NCI-H524 treated with DMSO at 0.1 percent for 48 hours (cell line): ENCODE results near the gene H2BK1.

ENCODE experiments used
- DNase-seq: peaks from one replicate; lab custom pipeline; 2025; lab: John Stamatoyannopoulos, UW

Gene H2BK1

DNA sequence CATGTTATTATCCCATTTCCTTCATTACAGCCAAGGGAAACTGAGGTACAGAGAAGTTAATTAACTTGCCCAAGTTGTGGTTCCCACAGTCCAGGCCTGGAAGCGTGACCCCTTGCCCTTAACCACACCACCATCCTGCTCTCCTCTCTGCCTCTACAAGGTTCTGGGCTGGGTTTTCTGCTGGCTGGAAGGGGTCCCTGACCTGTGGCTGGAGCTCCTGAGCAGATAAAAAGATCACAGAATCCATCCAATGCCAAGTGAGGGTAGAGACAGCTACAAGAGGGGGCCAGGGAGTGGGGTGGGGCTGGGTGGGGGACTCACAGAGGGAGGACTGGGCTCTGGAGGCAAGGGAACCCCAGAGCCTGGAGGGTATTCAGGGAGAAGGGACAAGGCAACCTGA is 33.0 kb downstream of the H2BK1 start:
- no peak for DNase-seq

DNA sequence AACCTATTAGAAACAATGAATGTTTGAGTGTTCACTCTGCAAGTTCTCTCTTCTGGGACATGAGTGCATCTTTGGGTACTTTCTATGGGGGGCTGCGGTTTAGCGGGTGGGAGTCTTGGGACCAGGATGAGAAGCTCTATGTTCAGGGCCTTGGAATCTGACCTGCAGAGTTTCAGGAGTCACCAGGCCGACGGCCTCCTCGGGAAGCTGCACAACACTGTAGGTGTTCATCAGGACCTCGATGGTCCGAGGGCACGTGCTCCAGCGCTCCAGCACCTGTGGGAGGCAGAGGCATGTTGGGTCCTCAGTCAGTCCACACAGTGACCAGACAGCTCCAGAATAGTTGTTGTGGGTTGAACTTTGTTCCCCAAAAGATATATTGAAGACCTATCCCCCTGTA is 33.9 kb downstream of the H2BK1 start:
- DNase-seq: no peak

DNA sequence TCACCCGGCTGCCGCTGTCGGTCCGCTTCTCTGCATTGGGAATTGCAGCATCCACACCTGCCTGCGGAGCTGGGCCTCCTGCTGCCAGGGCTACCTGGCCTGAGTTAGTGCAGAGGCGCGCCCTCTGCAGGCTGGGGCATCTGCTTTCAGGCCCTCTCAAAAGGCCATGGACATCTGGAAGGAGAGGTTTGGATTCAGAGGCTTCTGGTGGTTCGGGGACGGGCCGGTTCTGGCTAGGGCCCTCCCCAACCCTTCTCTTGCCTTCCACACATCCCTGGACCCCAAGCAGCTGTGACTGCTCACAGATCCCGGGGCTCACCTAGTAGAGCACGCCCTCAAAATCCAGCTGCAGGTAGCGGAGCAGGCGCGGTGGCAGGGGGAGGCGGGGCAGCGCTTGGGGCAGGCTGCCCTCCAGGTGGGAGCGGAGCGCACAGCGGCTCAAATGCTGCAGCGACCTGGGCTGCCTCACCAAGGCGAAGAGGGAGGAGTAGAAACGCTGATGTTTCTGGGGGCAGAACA is 34.4 kb downstream of the H2BK1 start:
- DNase-seq: no peak

DNA sequence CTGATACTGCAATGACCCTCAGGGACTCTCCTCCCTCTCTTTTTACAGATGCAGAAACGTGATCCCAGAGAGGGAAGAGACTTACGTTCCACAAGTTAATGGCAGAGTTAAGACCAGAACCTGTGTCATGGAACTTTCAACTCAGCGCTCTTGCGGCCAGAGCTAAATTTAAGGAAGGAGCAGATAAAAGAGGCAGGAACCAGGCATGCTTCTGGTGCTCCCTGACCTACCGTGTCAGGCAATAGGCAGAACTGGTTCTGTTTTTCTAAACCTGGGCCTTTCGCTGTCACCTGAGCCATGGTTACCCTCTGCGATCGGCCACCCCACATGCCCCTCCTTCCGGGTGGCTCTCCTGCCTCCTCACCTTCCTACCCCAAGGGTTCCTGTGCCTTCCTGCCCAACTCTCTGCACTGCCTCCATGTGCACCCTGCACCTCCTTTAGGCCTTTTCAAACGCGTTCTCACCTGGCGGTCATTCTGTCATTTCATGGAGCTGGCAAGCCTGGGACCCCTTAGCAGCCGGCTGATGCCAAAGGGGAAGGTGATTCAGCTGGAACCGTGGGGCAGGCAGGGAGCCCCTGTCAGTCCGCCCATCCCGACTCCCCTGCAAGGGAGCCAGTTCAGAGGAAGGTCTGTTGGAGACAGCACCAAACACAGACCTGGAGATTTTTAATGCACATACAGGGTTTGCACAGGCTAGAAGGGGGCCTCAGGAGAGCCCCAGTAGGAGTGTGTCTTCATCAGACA is 35.1 kb downstream of the H2BK1 start:
- DNase-seq: no peak

DNA sequence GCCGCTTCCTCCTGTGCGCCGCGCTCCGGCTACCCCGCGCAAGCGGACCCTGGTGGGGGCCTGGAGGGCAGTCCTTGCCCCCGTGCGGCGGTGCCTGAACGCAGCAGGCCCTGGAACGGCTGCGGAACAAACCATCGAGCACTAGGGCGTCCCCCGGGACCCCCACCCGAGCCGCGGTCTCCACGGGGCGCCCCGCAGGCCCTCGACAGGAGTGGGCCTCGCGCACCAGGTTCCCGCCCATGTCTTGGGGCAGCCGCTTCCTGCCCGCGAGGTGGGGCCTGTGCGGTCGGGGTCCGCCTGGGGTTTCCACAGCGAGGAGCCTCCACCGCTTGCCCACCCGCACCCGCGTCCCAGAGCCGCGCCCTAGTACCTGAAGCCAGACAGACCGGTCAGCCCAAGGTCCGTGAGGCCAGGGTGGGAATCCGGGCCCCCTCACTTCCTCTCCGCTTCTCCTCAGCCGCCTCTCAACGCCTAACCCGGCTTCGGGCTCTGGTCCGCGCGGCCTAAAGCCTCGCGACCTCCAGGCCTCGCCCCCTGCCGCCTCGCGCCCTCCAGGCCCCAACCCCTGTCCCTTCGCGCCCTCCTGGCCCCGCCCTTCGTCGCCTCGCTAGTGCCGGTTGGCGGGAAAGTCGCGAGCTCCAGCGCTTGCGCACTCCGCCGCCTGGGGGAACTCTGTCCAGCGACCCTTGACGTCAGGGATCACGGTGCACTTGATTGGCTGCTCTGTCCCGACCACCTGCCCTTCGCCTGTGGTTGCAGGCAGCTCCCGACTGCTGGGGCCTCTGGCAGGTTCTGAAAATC is 35.8 kb downstream of the H2BK1 start:
- DNase-seq: no peak

DNA sequence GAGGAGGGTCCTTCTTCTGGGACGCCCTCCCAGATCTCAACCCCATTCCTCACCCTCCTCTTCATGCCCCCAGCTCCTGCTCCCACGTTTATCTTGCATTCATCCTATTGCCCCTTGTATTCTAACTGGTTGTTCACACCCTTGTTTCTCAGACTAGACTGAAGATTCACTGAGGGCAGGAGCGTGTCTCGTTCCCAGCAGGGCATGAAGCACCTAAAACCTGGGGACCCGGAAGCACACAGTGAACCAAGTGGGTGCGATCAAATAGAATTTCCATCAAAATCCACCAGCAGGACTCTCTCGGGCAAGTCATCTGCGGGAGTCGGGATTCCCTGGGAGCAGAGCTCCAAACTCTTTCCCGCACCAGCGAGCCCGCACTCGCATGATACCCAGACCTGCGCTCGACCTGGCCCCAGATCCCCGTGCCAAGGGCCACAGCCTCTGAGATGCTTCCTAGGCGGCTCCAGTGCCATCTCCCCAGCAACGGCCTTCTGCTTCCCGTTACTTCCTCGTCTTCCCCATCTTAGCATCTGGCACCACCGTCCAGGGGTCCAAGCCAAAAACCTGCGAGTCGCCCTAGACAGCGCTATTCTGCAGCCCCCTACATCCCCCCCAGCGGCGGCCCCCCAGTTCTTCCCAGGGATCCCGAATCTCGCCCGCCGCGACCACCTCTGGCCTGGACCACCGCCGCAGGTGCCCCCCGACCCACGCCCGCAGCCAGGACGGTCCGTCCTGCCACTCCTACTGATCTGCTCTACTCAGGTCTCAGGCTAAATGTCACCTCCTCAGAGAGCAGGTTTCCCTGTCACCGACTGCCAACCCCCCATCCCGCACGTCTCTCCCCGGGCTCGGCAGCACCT is 36.7 kb downstream of the H2BK1 start:
- no peak for DNase-seq

DNA sequence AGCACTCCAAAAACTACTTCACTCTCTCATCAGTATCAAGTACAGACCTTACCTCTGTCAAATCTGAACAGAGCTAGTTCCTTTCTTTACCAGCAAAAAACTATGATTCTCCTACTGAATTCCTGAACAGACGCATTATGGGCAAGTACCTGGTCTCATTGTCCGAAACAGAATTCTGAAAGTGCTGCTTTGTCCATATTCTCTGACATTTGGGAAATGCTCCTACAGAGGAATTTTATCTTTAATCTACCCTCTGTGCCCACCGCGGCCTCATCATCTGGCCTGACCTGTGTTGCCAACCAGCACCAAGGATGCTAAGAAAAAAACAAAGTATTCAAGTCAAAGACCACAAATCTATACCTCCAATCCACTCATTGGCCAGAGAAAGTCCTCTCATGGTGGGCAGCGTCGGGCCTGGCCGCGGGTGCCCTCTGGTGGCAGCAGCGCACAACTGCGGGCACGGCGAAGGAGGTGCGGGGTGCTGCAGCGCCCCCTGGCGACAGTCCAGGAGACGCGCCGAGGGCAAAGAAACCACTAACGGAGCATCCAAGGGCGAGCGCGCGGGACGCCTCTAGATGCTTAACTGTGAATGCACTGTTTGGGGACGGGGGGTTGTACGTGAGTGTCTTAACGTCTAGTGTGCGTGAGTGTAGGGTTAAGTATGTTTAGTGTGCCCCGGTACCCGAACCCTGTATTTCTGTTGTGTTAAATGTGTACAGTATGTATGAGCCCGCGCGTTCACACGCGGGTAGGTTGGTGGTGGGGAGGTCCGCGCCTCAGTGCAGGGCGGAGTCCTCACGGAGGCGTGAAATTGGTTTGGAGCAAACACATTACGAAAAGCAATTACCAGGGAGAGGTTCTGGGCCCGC is 37.8 kb downstream of the H2BK1 start:
- DNase-seq: no peak

DNA sequence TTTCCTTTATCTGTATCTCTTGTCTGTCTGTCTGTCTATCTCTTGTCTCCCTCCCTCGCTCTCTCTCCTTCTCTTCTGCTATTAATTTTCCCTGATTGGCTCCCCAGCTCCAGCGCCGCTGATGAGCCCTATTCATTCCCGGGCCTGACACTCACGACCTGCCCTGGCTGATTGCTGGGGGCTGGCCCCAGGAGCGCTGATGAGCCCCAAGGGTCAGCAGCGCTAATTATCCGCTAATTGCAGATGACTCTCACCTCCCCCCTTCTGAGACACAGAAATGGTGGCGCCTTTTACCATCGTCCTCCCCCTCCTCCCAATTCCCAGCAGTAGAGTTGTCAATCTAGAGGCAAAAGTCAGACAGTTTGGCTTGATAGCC is 41.5 kb downstream of the H2BK1 start:
- no peak for DNase-seq

DNA sequence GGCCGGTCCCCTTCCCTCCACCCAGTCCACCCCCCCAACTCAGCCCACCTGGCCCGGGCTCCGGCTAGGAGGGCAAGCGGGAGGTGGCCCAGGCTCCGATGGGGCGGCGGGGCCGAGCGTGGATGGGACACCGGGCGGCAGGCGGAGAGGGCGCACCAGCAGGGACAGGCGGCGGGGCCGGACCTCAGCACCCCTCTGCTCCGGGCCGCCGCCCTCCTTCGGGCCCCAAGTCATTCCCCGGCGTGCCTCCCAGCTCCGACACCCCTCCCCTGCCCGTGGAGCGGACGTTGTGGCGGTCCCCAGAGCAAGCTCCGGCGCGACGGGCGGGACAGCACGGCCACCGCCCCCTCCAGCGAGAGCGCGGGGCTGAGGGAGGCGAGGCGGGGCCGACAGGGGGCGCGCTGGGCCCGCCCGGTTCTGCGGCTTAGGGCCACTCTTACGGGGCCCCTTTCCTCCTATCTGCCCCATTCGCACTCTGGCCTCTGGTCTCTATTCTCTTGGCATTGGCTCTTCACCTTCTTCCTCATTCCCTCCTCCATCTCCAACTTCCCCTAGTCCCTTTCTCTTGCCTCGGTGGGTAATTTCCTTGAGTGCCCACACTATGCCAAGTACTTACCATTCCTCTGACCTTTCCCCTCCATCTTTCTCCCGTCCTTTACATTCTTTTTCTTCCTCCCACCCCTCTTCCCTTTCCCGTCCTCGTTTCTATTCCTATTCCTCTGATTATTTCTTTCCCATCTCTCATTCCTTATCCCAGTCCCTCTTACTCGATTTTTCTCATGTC is 42.1 kb downstream of the H2BK1 start:
- no peak for DNase-seq

DNA sequence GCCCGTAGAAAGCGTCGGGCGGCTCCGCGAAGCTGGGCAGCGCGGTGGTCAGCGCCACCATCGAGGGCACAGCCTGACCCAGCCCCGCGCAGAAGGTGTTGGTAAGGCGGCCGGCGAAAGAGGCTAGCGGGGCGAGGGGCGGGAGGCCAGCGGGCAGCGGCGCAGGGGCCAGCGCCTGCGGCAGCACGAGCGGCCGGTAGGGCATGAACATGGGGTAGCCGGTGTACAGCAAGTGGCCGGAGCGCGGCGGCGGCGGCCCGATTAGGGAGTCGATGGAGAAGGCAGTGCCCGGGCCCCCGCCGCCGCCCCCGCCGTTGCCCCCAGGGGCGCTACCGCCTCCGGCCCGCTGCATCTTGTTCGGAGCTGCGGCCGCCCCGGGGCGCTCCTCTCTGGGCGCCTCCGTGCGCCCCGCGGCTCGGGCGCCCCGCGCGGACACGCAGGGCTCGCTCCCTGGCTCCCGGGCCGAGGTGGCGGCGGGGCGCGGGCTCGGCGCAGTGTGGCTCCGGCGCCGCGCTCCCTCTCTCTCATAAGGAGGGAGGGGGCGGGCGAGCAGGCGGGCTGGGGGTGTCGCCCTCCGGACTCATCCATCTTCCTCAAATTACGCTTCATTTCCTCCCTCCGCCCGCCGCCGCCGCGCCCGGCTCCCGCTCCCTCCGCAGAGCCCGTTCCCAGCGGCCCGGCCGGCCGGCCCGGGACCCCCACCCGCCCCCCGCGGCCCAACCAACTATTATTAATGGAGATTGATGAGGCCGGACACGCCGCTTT is 42.9 kb downstream of the H2BK1 start, which contains the start of gene GBX1:
TSS of gene GBX1 (minus strand) at position 498 of the 765 bp plus-strand sequence. CDS start at position 352, 146 bp downstream.
- DNase-seq: no peak

DNA sequence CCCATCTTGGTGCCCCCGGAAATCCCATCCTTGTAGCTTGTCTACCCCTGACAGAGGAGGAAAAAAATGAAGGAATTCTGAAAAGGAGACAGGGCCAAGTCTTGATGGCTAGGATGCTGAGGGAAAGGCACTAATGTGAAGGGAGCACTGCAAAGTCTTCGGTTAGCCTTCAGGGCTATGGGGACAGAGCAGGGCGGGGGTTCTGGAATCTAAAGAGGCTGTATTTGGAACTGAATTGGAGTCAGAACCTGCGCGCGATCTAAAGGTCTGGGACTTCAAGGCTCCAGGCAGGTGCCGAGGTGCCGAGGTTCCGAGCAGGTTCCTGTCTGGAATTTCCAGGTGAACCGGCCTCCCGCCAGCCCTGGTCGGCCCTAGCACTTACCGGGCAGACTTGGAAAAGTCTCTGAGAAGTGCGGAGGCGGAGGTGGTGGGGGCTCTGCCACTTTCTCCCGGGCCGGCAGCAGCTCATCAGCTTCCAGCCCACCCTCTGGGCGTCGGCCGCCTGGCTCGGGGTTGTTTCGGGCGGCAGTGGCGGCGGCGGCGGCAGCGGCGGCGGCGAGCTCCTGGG is 43.6 kb downstream of the H2BK1 start:
- no peak for DNase-seq

DNA sequence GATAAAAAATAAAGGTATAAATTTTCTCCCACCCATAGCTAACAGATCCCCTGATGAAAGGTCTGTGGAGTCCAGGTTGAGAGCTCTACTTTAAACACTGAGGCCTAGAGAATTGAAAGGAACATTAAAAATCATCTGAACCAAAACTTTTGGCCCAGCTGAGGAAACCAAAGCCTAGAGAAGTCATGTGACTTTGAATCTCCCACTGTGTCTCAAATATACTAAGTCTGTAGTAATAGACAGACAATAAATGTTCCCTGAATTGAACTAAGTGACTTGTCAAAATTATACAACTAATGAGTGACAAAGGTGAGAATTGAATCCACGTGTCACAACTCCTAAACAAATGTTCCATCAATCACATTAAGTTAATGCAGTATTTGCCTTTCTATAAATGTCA is 48.5 kb downstream of the H2BK1 start:
- DNase-seq: no peak
